ENCODE results near the gene SH3PXD2A.

DNA sequence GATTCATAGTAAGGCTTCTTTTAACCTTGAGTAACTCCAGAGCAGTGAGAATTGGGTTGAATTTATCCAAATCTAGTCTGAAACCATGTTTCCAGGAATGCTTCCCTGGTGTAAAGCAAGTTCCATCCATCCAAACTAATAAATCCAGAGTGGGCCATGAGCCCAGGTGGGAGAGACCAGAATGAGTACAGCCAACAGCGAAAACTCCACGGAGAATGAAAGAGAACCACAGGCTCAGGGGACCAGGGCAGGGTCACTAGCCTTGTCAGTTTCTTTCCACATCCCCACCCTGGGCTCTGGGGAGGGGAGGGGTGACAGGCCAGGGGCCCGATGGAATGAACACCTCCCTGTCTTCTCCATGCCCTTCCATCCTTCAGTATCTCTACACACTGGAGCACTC lies 181.8 kb downstream of the SH3PXD2A start:
- no peak for TF ChIP-seq CTCF (conservative IDR thresholded peaks at IDR 0.05; ENCODE audit: low read depth in 2 of 2)
- TF ChIP-seq POLR2AphosphoS5 (IDR thresholded peaks at IDR 0.05; ENCODE audit: low read depth): no peak
- no peak for TF ChIP-seq CREB1 (CRISPR knock-in tag; IDR thresholded peaks at IDR 0.05; ENCODE audit: low read depth)
- TF ChIP-seq EZH2phosphoT487 (IDR thresholded peaks at IDR 0.05; ENCODE audit: unreplicated experiment): no peak
- TF ChIP-seq ZNF331 (CRISPR knock-in tag; IDR thresholded peaks at IDR 0.05; ENCODE audit: low read depth): no peak
- TF ChIP-seq EZH2 (IDR thresholded peaks at IDR 0.05; ENCODE audit: low read depth, unreplicated experiment): no peak
